Ureter (tissue), 1 donor: ENCODE data around the gene OOSP1. TPM values are rescaled to one million over a fixed set of nuclear protein-coding genes. Genes with fewer than 3 reads are reported as not detected.
"Not testable (repeated sequence)": the region's sequence is repeated elsewhere in the genome, so short reads cannot be mapped to it uniquely, and the experiment has no call there.

Experiments
- DNase-seq: peaks from one replicate; pipeline ENCODE4 v3.0.0-alpha.2; 2020; ENCODE audit warnings: low spot score
- total RNA-seq: library from RNA; stranded (reverse); gene quantifications from one replicate; pipeline ENCODE4 v1.2.4, GENCODE V29; 2023
- donor health status: DM: yes; HTN: yes; CAD: no.

Gene OOSP1
- total RNA-seq = not detected

GRCh38 chr11:59938132-59938531 lies at the start of gene OOSP1:
TSS of gene OOSP1 (plus strand) at chr11:59938432. CDS start at chr11:59938455, 23 bp downstream.
- DNase-seq = no peak

GRCh38 chr11:59891781-59892181 lies 46.5 kb upstream of the OOSP1 start:
- no peak for DNase-seq

GRCh38 chr11:59894616-59895015 lies 43.6 kb upstream of the OOSP1 start:
- no peak for DNase-seq

- DNase-seq = no peak
These were observed 40.2 kb upstream of the OOSP1 start for GRCh38 chr11:59898046-59898445.

- DNase-seq = no peak
These were observed 39.6 kb upstream of the OOSP1 start for GRCh38 chr11:59898650-59899049.

- no peak for DNase-seq
These were observed 38.7 kb upstream of the OOSP1 start for GRCh38 chr11:59899532-59899931.

- no peak for DNase-seq
These were observed 37.7 kb upstream of the OOSP1 start for GRCh38 chr11:59900366-59901126.

- no peak for DNase-seq
These were observed 36.9 kb upstream of the OOSP1 start for GRCh38 chr11:59901306-59901705.

- not testable (repeated sequence) for DNase-seq
These were observed 34.7 kb upstream of the OOSP1 start for GRCh38 chr11:59903569-59903968.

GRCh38 chr11:59918480-59918879 lies 19.8 kb upstream of the OOSP1 start:
- DNase-seq = no peak

GRCh38 chr11:59918987-59919589 lies 19.1 kb upstream of the OOSP1 start:
- DNase-seq = no peak

GRCh38 chr11:59923813-59924212 lies 14.4 kb upstream of the OOSP1 start:
- DNase-seq = no peak

- DNase-seq = no peak
These were observed 6.5 kb upstream of the OOSP1 start for GRCh38 chr11:59931688-59932087.

- DNase-seq = no peak
These were observed 486 bp downstream of the OOSP1 start for GRCh38 chr11:59938718-59939117.

GRCh38 chr11:59939482-59939881 lies 1.2 kb downstream of the OOSP1 start:
- no peak for DNase-seq

GRCh38 chr11:59941091-59941490 lies 2.9 kb downstream of the OOSP1 start:
- DNase-seq = no peak

GRCh38 chr11:59943997-59944714 lies 5.9 kb downstream of the OOSP1 start:
- DNase-seq = no peak

- no peak for DNase-seq
These were observed 6.5 kb downstream of the OOSP1 start for GRCh38 chr11:59944720-59945119.

GRCh38 chr11:59953463-59954218 lies 15.4 kb downstream of the OOSP1 start:
- DNase-seq = no peak

GRCh38 chr11:59954219-59954847 lies 16.1 kb downstream of the OOSP1 start:
- no peak for DNase-seq

GRCh38 chr11:59957094-59957493 lies 18.9 kb downstream of the OOSP1 start:
- DNase-seq = no peak
